ENCODE results near the gene JARID2. TPM values are rescaled to one million over a fixed set of nuclear protein-coding genes. Genes with fewer than 3 reads are reported as not detected.
A peak's percentile ranks its signal among the peaks of the same experiment; 100 is the strongest.

Gene JARID2
- total and polyA plus RNA-seq, 2 of the 13 experiments (the other 11 are each of a cell fraction or from before 2014, with no cell fraction given), result 7.5 to 10.3 TPM

DNA sequence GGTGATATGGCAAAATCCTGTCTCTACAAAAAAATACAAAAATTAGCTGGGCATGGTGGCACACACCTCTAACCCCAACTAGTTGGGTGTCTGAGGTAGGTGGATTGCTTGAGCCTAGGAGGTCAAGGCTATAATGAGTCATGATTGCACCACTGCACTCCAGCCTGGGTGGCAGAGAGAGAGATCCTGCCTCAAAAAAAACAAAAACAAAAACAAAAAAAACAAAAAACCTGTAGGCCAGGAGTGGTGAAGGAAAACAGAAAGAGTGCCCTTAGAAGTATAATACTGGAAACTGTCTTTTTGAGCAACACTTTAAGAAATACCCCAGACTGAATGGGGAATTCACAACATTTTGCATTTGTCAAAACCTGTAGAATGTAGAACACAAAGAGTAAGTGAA is 85.3 kb downstream of the JARID2 start (continued):
- TF ChIP-seq SCMH1 (CRISPR knock-in tag; IDR thresholded peaks at IDR 0.05; ENCODE audit: borderline replicate concordance) (no peak), ZNF776 (CRISPR knock-in tag; IDR thresholded peaks at IDR 0.05) (no peak), ZNF670 (CRISPR knock-in tag; IDR thresholded peaks at IDR 0.05; ENCODE audit: borderline replicate concordance) (peak; percentile 74), RARA (CRISPR knock-in tag; IDR thresholded peaks at IDR 0.05) (peak; percentile 71), NR2C2 (CRISPR knock-in tag; IDR thresholded peaks at IDR 0.05; ENCODE audit: borderline replicate concordance) (peak; percentile 55; the same call in 1 of the 2 replicates), HOXA9 (CRISPR knock-in tag; IDR thresholded peaks at IDR 0.05; ENCODE audit: borderline replicate concordance) (no peak), NR2F2 (IDR thresholded peaks at IDR 0.05; ENCODE audit: borderline replicate concordance, low read depth) (peak; percentile 41; the same call in 1 of the 2 replicates), ZNF747 (CRISPR knock-in tag; IDR thresholded peaks at IDR 0.05; ENCODE audit: borderline replicate concordance) (no peak), AHDC1 (CRISPR knock-in tag; IDR thresholded peaks at IDR 0.05; ENCODE audit: borderline replicate concordance) (peak; percentile 74; the same call in 1 of the 2 replicates), HNF4A (CRISPR knock-in tag; IDR thresholded peaks at IDR 0.05) (peak; percentile 20; the same call in 1 of the 2 replicates), ZNF83 (CRISPR knock-in tag; IDR thresholded peaks at IDR 0.05; ENCODE audit: borderline replicate concordance) (no peak), ZBTB2 (CRISPR knock-in tag; IDR thresholded peaks at IDR 0.05; ENCODE audit: low read depth) (no peak), HIVEP1 (CRISPR knock-in tag; IDR thresholded peaks at IDR 0.05) (no peak), IKZF1 (IDR thresholded peaks at IDR 0.05) (no peak), GABPA (IDR thresholded peaks at IDR 0.05; ENCODE audit: low read depth, low read length) (no peak), GABPA (CRISPR knock-in tag; IDR thresholded peaks at IDR 0.05; ENCODE audit: low read depth) (no peak), HHEX (CRISPR knock-in tag; IDR thresholded peaks at IDR 0.05) (no peak), REPIN1 (CRISPR knock-in tag; IDR thresholded peaks at IDR 0.05; ENCODE audit: borderline replicate concordance, low read depth) (no peak), ZNF549 (CRISPR knock-in tag; IDR thresholded peaks at IDR 0.05) (no peak), SETDB1 (CRISPR knock-in tag; IDR thresholded peaks at IDR 0.05; ENCODE audit: borderline replicate concordance) (no peak), DNMT1 (CRISPR knock-in tag; IDR thresholded peaks at IDR 0.05) (no peak), ZNF20 (CRISPR knock-in tag; IDR thresholded peaks at IDR 0.05) (no peak), ZNF644 (CRISPR knock-in tag; IDR thresholded peaks at IDR 0.05; ENCODE audit: low read depth) (0 out of 2 replicates have a peak, but pooled peaks have one; percentile 49)
- TF ChIP-seq, protein P1, sequence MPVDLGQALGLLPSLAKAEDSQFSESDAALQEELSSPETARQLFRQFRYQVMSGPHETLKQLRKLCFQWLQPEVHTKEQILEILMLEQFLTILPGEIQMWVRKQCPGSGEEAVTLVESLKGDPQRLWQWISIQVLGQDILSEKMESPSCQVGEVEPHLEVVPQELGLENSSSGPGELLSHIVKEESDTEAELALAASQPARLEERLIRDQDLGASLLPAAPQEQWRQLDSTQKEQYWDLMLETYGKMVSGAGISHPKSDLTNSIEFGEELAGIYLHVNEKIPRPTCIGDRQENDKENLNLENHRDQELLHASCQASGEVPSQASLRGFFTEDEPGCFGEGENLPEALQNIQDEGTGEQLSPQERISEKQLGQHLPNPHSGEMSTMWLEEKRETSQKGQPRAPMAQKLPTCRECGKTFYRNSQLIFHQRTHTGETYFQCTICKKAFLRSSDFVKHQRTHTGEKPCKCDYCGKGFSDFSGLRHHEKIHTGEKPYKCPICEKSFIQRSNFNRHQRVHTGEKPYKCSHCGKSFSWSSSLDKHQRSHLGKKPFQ (CRISPR knock-in tag; IDR thresholded peaks at IDR 0.05; ENCODE audit: insufficient replicate concordance), result no peak

Measured in HepG2 (cell line).